Epithelial cell of prostate (primary cell): Measurements from ENCODE around the gene WDR27.

Experiments
- DNase-seq: peaks from one replicate; pipeline ENCODE4 v3.0.0-alpha.2; 2011; ENCODE audit warnings: low read depth, low spot score
- H3K27ac ChIP-seq: fragments of 450-650 bp; 2 replicates; pipeline ENCODE4 v1.5.1; 2017; ENCODE audit warnings: mild to moderate bottlenecking

The WDR27 gene

DNA sequence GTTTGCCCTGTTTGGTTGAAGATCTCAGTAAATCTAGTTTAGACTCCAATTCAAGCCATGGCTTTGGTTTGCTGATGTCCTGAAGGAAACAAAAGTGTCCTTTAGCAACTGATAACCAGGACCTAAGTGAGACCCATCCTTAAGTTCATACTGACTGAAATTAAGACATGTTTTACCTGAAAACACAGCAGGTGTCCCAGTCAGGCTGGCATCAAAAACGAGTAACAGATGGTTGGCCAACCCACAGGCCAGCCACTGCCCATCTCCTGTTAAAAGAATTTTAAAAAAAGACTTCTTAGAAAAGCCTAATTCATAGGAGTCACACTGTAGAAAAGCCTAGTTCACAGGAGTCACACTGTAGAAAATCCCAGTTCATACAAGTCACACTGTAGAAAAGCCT is 58.3 kb downstream of the WDR27 start:
- no peak for DNase-seq

DNA sequence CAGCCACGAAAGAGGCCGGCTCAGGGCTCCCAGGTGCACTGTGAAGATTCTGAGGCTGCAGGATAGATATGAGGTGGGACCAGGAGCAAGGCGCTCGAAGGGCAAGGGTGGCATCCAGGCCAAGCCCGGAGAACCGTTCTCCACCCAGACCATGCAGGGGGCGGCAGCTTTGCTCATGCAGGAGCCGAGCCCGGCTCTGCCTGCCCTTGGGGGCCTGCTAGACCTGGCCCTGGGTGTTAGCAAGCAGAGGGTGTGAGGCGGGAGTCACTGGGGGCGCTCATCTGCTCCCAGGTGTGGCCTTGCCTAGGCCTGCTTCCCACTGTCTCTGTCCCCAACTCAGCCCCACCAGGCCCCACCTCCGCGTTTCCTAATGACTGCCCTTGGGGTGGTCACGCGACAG is 59.4 kb downstream of the WDR27 start:
- DNase-seq, result no peak
- no peak overlapping the region for H3K27ac ChIP-seq

More for the DNA sequence above, 58.3 kb downstream of the WDR27 start:
- H3K27ac ChIP-seq, result no peak overlapping the region

DNA sequence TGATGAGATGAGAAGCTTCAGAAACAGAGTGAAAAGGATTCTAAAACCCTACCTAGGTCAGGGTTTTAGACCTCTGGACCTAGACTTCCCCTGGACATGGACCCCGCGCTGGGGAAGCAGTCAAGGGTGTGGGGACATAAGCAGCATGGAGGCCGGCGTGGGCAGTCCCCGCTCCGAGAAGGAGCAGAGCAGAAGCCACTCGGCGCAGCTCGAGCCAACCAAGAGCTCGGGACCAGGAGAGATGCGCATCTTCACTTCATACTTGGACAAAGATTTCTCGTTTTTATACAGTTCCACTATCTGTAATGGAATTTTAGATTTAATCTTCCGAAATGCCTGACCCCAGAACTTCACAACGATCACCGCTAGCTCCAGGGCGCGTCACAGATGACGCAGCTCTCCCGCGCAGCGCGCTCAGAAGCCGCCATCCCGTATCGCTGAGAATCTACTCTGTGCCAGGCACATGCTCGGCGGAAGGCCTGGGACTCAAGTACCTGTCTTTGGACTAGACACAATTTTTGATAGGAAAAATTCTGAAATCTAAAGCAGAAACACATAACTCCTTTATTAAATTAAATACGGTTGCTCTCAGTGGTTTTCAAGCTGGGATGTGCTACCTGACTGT is 60.3 kb downstream of the WDR27 start:
- no peak for DNase-seq

DNA sequence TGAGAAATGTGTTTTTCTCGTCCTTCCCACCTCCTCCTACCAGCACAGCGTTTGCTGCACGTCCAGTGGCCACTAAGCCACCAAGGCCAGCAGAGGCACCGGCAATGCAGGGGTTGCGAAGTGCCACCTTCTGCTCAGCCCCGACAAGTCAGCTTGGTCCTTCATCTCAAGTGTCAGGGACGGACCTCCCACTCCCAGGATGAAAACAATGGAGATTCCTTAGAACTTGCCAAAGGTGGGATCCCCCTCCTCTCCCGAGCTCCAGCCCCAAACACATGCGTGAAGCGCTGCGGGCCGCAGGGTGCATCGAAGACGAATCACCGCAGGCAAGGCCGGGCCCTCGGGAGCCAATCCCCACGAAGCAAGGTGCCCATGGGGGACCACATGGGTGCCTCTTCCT is 60.8 kb downstream of the WDR27 start:
- no peak overlapping the region for H3K27ac ChIP-seq
- no peak for DNase-seq

More for the DNA sequence above, 60.3 kb downstream of the WDR27 start:
- no peak overlapping the region for H3K27ac ChIP-seq

DNA sequence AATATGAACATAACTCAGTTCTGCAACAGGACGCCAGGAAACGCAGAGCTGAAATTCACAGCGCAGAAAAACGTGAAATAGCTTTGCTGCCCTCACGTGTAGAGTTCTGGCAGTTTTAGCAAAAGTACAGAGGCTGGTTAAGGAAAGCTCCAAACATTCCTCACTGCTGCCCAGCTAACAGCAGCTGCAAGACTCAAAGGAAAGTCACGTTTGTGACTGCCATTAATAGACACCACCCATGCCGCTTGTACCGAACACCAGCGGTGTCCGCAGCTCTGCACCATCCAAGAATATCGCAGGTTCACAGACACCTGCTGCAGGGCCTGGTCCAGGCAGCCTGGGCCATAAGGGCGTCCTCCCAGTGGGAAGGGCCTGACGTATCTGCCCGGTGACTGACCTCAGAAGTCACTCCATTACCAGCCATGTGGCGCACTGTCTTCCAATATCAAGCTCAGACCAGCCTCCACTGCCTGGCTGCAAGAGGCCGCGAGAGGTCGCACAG is 61.4 kb downstream of the WDR27 start:
- DNase-seq, result no peak
- no peak overlapping the region for H3K27ac ChIP-seq

DNA sequence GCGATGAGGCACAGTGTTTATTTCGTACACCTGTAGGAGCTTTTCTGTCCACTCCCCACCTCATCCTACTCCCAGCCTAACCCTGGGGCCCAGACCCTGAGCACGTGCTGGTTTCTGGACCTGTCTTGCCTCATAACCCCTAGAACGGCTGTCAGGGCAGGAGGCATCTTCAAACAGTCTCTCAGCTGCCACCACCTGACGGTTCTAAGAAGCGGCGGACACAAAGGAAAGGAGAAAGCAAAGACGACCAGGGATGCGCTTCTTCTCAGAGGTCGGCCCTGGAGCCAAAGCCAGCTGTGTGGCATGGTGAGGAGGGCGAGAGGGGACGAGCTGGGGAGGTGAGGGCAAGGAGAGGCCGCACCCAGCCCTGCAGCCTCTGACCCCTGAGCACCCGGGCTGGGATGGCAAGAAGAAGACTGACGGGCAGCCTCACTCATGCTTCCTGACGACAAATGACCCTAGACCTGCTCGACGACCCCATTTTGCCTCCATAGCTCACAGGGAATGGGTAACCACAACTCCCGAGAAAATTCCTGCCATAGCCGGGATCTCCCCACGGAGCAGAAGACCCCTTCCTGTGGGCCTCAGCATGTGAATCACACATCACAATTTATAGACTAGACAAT is 62.1 kb downstream of the WDR27 start:
- no peak for DNase-seq
- no peak overlapping the region for H3K27ac ChIP-seq

DNA sequence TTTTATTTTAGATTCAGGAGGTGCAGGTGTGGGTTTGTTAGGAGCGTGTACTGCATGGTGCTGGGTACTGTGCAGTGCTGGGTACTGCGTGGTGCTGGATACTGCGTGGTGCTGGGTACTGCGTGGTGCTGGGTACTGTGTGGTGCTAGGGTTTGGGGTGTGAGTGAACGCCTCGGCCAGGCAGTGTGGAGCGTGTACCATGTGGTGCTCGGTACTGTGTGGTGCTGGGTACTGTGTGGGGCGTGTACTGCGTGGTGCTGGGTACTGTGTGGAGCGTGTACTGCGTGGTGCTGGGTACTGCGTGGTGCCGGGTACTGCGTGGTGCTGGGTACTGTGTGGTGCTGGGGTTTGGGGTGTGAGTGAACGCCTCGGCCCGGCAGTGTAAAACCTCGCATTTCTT is 62.9 kb downstream of the WDR27 start:
- DNase-seq, result no peak
- H3K27ac ChIP-seq, result no peak overlapping the region

DNA sequence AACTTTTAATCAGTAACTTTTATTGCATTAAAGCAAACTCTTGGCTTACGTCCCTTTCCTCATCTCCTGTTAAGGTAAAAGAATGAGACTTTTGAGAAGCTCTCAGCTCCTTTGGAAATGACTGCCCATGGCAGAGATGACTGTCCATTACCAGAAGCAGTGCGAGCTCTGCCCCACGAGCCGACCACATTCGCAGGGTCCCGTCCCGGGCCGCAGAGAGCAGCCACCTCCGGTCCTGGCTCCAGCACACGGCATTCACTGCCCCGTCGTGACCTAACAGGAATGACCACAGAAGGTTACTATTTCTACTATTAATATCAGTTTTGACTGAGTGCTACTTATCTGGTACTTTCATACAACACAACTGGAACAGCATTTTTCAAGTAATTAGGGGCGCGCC is 63.4 kb downstream of the WDR27 start:
- H3K27ac ChIP-seq, result no peak overlapping the region

DNA sequence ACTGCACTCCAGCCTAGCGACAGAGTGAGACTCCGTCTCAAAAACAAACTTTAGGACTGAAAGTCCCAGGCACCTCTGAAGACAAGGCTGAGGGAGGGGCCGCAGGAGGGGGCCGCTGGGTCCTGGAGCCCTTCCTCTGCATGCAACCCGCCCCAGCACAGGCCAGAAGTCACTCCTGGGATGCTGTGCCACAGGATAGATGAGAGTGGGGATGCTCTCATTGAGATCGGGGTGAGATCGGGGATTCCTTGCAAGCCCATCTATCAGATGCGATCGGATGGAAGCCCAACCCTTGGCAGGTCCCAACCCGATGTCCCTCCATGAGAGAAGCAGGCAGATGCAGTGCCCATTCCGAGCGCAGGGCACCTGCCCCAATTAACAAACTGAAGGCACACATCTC is 66.5 kb downstream of the WDR27 start:
- no peak overlapping the region for H3K27ac ChIP-seq
- DNase-seq, result no peak

More for the DNA sequence above, 63.4 kb downstream of the WDR27 start:
- no peak for DNase-seq

DNA sequence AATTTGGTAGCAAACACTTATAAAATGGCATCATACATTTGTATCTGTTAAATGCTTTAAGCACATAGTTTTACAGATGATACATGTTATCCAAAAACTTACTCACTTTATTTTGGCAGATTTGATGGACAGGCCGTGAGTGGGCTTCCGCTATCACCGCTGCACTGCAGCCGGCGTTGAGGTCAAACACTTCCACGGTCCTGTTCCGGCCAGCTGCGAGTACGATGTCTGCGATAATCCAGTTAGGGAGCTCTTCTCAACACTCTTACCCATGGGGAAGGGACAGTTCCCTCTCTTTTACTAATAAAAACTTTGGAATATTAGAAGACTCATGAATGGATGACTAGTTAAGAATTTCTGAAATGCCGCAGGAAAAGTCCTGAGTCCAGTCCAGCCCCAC is 69.0 kb downstream of the WDR27 start:
- no peak for DNase-seq
- no peak overlapping the region for H3K27ac ChIP-seq

DNA sequence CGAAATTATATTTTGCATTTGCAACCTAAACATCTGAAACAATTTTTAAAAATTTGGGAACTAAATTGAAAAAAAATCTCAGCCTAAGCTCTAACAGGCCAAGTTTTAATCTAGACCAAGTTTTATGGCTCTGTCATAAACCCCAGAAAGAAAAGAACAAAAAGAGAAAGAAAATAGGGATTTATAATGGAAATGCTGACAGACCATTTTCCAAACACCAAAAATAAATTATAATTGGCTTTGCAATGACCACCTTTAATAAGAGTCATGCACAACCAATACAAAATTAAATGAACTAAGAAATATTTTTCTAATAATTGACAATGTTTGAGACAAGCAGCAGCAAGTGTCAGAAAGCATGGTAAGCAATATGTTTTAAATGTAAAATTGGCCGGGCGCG is 72.6 kb downstream of the WDR27 start:
- no peak overlapping the region for H3K27ac ChIP-seq
- no peak for DNase-seq

DNA sequence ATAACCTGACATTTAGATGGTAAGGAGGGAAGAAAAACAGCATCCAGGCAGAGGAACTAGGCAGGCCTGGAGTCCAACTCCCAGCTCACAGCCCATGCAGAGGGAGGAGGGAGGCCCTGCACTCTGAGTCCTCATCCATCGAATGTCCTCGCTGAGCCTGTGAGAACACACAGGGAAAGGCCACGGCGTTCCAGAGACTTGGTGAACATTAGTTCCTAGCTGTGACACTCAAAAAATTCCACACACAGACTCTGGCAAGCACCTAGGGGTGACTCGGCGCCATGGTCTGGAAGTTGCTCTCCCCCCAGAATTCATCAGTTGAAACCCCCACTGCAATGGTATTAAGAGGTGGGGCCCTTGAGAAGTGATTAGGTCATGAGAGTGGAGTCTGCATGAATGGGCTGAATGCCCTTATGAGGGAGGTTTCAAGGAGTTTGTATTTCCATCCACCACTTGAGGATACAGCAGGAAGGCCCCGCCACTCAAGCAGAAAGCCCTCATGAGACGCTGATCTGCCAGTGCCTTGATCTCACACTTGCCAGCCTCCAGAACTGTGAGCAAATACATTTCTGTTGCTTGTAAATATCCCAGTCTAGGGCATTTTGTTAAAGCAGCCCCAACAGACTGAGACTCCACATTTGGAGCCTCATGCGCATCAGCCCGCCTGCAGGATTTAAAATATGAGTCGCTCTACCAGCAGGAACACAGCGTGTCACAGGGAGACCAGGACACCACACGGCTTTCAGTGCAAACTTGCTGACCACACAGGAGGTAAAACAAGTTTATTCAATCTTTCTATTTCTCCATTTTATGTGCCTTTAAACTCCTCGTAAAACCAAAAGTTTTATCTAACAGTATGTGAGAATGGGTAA is 73.9 kb downstream of the WDR27 start:
- DNase-seq, result no peak
- H3K27ac ChIP-seq, result no peak overlapping the region

DNA sequence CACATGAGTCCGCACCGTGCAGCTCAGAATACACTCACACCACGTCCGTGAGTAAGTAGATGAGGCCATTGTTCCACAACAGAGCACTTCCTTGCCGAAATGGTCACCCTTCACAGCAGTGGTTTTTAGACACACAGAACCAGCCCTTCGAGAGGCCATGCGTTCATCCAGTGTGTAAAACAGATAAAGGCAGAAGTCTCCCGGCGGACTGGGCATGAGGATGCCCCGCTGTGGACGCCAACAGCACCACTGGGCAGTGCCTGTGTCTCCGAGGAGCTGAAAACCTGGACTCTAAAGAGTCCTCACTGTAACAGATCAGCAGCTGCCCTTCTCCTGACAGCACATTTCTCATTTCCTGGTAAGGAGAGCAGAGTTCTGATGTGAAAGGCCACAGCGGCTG is 75.2 kb downstream of the WDR27 start:
- H3K27ac ChIP-seq, result no peak overlapping the region
- DNase-seq, result no peak

DNA sequence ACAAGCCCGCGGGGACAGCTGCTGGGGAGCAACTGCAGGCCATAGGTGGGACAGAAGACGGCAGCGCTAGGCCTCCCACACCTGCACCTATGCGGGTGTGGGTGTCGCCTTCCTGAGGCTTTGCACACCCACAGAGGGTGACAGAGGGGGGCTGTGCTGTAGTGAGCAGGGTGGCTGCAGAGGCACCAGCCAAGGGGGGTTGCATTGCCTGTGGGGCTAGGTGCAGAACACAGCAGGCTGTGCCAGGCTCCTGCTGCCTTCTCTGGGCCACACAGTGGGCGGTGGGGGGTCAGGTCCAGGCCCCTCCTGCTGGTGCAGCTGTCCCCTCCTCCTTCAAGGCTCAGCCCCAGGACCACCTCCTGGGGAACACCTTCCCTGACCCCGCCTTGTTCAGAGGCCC is 75.7 kb downstream of the WDR27 start:
- no peak overlapping the region for H3K27ac ChIP-seq
- no peak for DNase-seq

DNA sequence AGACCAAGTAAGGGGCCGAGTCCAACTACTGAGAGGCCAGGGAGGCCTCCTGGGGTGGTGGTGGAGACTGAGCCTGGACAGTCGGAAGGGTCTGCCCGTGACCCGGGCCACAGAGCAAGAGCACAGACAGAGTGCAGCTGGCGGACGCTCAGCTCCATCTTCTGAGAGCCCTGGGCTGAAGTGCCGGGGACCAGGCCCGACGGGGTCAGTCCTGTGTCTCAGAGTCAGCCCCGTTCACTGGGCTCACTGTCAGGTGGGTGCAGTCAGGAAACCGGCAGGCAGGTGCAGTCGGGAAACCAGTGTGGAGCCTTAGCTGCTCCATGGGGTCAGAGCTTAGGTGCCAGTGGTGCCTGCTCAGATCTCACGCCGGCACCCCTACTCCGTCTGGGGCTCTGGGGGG is 76.5 kb downstream of the WDR27 start:
- no peak for DNase-seq
- H3K27ac ChIP-seq, result no peak overlapping the region

DNA sequence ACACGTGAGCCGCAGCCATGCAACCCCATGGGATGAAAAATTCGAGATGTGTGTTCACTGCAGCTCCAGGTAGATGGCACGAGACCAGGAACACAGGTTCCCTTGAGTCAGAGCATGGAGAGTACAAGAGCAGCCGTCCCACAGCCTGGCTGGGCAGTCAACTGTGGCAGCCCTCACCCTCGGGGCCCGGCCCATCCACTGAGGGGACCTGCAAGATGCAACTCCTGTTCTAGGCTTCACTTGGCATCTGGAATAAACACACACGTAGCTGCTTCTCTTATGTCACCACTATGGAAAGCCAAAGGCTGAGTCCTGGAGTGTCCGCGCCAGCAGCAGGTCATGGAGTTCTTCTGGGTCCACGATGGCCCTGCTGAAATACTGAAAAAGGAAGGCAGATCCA is 77.0 kb downstream of the WDR27 start:
- DNase-seq, result no peak
- H3K27ac ChIP-seq, result no peak overlapping the region

DNA sequence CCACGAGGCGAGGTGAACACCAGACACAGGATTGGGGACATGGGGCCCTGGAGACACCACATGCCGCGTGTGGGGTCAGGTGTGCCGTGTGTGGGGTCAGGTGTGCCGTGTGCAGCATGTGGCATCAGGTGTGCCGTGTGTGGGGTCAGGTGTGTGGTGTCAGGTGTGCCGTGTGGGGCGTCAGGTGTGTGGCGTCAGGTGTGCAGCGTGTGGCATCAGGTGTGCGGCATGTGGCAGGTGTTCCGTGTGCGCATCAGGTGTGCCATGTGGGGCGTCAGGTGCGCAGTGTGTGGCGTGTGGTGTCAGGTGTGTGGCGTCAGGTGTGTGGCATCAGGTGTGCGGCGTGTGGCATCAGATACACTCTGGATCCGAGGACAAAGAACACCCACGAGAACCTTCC is 77.9 kb downstream of the WDR27 start:
- no peak overlapping the region for H3K27ac ChIP-seq
- no peak for DNase-seq

DNA sequence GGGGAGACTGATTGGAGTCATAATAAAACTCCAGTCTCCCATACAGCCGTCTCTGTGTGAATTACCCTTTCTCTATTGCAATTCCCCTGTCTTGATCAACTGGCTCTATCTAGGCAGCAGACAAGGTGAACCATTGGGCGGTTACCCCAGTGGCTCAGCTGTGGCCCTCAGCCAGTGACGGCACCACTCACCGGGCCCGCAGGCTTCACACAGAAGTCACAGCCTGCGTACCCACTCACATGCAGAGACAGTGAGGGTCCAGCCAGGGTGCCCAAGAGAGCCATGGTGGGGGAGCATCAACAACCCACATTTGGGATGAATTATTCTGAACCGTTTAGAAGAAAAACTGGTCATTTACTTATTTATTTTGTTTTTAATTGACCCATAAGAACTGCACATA is 78.5 kb downstream of the WDR27 start:
- no peak overlapping the region for H3K27ac ChIP-seq
- DNase-seq, result no peak

DNA sequence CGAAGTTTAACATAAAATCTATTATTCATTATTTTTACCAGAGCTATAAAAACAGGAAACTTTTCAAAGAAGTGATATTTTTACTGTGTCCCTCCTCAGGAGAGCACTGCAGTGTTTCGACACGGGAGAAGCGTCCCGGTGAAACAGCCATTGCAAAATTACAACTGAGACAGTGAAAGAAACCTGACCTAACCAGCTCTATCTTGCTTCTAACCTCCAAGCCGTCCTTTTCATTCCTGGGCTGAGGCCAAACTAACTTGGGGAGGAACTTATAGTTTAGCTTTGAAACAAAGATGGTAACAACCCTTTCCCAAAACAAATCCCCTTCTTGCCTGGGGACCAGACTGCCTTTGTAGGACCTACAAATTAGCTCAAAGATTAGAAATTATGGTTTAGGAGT is 79.2 kb downstream of the WDR27 start:
- DNase-seq, result no peak
- no peak overlapping the region for H3K27ac ChIP-seq

DNA sequence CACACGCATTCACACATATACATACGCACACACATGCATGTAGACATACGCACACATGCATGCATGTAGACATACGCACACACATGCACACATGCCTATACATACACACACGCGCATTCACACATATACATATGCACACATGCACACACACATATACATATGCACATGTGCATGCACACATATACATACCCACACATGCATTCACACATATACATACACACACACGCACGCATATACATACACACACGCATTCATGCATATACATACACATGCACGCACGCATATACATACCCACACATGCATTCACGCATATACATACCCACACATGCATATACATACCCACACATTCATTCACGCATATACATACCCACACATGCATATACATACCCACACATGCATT is 80.5 kb downstream of the WDR27 start:
- no peak for DNase-seq
- no peak overlapping the region for H3K27ac ChIP-seq
